HG03095 (cell line): ENCODE data around the gene ABHD4.
A peak's percentile ranks its signal among the peaks of the same experiment; 100 is the strongest.
"Not testable (repeated sequence)": the region's sequence is repeated elsewhere in the genome, so short reads cannot be mapped to it uniquely, and the experiment has no call there.

Source experiments
- ATAC-seq: cut with Tn5 transposase; IDR thresholded peaks from one replicate; pipeline ENCODE4 v1.9.1; 2021; ENCODE audit warnings: moderate library complexity; ENCODE audit not compliant: unreplicated experiment

ABHD4 gene

GRCh38 chr14:22598099-22598895 lies at the start of gene ABHD4:
Gene ABHD4, plus strand, starts transcription at chr14:22598300. Its CDS starts 7 bp downstream, at chr14:22598307.
- peak; percentile 69 for ATAC-seq

DNA sequence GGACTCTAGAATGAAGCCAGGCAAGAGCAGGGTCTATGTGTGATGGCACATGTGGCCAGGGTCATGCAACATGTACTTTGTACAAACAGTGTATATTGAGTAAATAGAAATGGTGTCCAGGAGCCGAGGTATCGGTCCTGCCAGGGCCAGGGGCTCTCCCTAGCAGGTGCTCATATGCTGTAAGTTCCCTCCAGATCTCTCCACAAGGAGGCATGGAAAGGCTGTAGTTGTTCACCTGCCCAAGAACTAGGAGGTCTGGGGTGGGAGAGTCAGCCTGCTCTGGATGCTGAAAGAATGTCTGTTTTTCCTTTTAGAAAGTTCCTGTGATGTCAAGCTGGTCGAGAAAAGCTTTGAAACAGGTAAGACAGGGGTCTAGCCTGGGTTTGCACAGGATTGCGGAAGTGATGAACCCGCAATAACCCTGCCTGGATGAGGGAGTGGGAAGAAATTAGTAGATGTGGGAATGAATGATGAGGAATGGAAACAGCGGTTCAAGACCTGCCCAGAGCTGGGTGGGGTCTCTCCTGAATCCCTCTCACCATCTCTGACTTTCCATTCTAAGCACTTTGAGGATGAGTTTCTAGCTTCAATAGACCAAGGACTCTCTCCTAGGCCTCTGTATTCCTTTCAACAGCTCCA lies 48.7 kb upstream of the ABHD4 start:
- ATAC-seq = no peak

- peak; percentile 49 for ATAC-seq
These were observed 48.0 kb upstream of the ABHD4 start for GRCh38 chr14:22549981-22550673.

DNA sequence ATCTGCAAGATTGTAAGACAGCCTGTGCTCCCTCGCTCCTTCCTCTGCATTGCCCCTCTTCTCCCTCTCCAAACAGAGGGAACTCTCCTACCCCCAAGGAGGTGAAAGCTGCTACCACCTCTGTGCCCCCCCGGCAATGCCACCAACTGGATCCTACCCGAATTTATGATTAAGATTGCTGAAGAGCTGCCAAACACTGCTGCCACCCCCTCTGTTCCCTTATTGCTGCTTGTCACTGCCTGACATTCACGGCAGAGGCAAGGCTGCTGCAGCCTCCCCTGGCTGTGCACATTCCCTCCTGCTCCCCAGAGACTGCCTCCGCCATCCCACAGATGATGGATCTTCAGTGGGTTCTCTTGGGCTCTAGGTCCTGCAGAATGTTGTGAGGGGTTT lies 46.5 kb upstream of the ABHD4 start:
- no peak for ATAC-seq

DNA sequence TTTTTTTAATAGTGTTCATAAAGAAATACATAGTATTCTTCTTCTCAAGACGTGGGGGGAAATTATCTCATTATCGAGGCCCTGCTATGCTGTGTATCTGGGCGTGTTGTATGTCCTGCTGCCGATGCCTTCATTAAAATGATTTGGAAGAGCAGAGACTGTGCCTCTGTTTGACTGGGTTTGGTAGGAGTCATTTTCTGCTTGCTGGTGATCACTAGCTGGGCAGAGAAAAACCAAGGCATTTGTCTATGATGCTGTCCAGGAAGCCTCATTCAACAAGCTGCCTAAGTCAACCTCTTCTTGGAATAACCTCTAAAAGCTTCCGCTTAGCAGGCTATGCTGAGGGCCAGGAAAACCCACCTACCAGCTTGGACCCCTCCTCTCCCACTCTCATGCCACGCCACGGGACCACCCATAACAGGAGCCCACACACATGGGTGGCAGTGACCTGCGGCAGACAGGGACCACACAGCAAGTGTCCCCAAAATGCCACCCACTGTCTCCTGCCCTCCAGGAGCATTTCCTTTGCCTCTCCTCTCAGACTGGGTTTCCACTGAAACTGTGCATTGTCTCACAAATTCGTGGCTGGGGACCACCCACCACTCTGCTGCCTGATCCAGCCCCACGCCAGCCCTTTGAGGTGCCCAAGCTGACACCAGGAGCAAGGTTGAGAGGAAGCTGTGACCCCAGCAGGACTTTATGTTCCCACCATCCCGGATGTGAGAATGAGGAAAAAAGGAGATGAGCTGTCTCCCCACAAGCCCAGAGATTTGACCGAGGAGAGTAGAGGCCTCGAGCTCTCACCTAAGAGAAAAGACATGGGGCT lies 45.9 kb upstream of the ABHD4 start:
- ATAC-seq = no peak

DNA sequence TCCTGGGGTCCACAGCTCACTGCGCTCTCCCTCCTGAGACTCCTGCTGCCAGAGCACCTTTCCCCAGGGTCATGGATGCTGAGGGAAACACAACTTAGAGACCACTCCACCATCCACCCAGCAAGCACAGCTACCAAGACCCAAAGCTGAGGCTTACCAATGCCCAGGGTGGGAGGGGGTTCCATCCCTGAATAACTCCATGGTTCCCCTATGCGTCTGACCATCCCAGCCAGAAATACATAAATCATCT lies 45.3 kb upstream of the ABHD4 start:
- ATAC-seq = no peak

DNA sequence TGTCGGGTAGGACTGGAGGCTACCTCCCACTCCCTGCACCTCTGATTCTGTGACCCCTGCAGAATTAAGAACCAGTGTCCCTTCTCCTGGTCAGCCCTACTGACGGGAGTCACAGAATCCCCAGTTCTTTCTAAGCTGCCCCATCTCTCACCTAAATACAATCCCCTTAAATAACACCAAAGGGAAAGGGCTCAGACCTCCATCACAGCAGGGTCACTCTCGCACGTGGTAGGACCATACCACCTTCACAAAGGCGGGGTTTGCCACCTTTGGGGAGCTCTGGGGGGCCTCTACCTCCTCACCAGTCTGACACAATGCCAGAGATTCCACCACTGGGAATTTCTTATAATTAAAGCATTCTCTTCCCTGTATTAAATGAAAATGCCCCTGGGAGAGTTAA lies 44.7 kb upstream of the ABHD4 start:
- ATAC-seq = no peak

DNA sequence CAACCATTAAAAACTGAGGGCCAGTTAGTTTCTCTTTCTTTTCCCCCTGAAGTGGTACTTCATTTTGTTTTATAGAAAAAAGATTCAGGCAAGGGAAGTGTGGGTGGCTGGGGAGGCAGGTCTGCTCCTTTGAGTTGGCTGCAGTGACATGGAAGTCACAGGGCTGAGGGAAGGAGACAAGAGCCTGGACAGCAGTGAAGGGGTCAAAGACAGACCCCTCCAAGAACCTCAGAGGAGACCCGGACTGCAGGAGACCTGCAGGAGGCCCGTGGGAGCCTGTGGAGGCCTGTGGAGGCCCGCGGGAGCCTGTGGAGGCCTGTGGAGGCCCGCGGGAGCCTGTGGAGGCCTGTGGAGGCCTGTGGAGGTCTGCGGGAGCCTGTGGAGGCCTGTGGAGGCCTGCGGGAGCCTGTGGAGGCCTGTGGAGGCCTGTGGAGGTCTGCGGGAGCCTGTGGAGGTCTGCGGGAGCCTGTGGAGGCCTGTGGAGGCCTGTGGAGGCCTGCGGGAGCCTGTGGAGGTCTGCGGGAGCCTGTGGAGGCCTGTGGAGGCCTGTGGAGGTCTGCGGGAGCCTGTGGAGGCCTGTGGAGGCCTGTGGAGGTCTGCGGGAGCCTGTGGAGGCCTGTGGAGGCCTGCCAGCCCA lies 44.1 kb upstream of the ABHD4 start:
- ATAC-seq = not testable (repeated sequence)

GRCh38 chr14:22554498-22555383 lies 43.4 kb upstream of the ABHD4 start:
- ATAC-seq = no peak

GRCh38 chr14:22555384-22556011 lies 42.6 kb upstream of the ABHD4 start:
- ATAC-seq = peak; percentile 7

GRCh38 chr14:22556021-22556989 lies 41.8 kb upstream of the ABHD4 start:
- ATAC-seq = peak; percentile 66

- no peak for ATAC-seq
These were observed 41.0 kb upstream of the ABHD4 start for GRCh38 chr14:22556990-22557623.

DNA sequence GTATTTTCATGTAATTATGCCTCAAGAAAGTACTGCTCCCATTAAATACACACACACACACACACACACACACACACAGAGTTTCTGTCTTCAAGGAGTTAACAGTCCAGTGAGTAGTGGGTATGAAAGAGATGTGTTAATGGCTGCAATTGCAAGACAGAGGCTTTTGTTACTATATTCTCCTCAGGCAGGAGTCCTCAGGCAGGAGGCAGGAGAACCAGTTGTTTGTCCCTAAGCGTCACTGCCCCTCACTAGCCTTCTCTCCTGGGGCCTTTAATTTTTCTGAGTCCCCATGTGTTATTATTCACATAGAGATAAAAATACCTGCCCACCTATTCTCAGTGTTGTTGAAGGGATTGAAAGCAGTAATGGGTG lies 40.3 kb upstream of the ABHD4 start:
- no peak for ATAC-seq

DNA sequence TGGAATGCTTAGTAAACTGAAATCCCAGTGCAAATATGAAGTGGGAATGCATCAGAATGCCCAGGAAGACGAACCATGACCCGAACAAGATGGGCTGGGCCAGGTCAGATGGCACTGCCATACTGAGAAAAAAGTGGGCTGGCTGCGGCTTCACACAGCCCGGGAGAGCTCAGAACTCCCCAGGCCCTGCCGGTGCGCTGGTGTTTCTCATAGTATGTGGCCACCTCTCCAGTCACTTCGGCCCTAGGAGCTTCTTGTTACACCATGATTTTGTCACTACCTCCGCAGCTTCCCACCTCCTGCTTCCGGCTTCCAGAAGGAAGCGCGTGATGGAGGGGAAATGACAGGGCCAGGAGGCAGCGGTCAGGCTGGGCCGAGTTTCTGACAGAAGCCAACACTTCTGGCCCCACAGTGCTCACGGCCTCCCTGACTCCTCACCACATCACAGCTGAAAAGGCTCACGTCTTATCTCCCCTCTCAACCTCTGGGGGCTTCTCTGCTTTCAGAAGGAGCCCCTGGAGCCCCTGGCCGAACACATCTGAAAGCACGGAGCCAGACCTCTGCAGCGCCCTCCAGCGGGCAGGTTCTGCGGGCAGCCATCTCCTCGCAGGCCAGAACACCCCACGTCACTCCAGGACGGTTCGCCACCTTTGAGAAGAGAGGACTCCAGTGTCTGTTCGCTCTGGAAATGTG lies 39.7 kb upstream of the ABHD4 start:
- ATAC-seq = no peak

- ATAC-seq = no peak
These were observed 39.1 kb upstream of the ABHD4 start for GRCh38 chr14:22559041-22559440.

GRCh38 chr14:22560662-22561365 lies 37.3 kb upstream of the ABHD4 start:
- ATAC-seq = no peak

DNA sequence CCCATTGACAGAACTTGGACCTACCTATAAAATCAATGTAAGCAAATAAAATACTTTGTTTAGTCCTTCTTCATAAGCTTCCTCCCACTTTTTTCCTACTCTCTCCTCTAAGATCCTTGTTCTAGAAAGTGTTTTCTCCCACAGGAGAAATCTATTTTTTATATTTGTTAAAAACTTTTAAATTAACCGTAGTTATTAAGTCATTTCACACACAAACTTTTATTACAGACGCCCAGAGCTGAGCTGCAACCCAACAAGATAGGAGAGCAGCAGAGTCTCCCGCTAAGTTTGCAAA lies 36.8 kb upstream of the ABHD4 start:
- ATAC-seq = no peak
